Vagina (tissue), 2 donors: Measurements from ENCODE around the gene ENTPD2. TPM values are rescaled to one million over a fixed set of nuclear protein-coding genes. Genes with fewer than 3 reads are reported as not detected.

Experiments used
- DNase-seq, 2 donors: peaks; one replicate each; pipeline ENCODE4 v3.0.0-alpha.2; 2017; ENCODE audit errors: extremely low spot score in 2 of 2
- H3K27ac ChIP-seq: fragments of 200-600 bp; sonication (generic); one replicate; pipeline ENCODE4 v1.5.1; 2019
- H3K27me3 ChIP-seq: fragments of 200-600 bp; sonication (generic); one replicate; pipeline ENCODE4 v1.5.1; 2019
- H3K36me3 ChIP-seq, 2 donors: fragments of 200-600 bp; sonication (generic); one replicate each; pipeline ENCODE4 v1.5.1; 2017 to 2019
- H3K4me1 ChIP-seq: fragments of 200-600 bp; sonication (generic); one replicate; pipeline ENCODE4 v1.5.1; 2019
- H3K4me3 ChIP-seq, 2 donors: fragments of 200-600 bp; sonication (generic); 1 replicate in 1 of 2; 2 replicates in 1 of 2; pipeline ENCODE4 v1.5.1; 2016 to 2019
- H3K9me3 ChIP-seq: fragments of 200-600 bp; sonication (generic); one replicate; pipeline ENCODE4 v1.5.1; 2019
- POLR2A ChIP-seq, 2 donors: fragments of 450-650 bp; IDR thresholded peaks; one replicate each; pipeline ENCODE4 v1.6.1; 2017; ENCODE audit warnings: antibody characterized with exemption in 2 of 2, mild to moderate bottlenecking in 2 of 2, moderate library complexity in 2 of 2
- POLR2AphosphoS5 ChIP-seq, 2 donors: sonication (generic); formaldehyde crosslinking; IDR thresholded peaks; one replicate each; pipeline ENCODE4 v1.9.0; 2017; ENCODE audit warnings: antibody characterized with exemption in 2 of 2, mild to moderate bottlenecking in 2 of 2, low read depth in 1 of 2; ENCODE audit not compliant: insufficient read depth in 1 of 2
- intact Hi-C: fragments of 100-400 bp; cut with DNase I; formaldehyde crosslinking; loops from one replicate; pipeline ENCODE4 v1.15.1; 2023
- total RNA-seq: library from RNA; depleted of rRNA; stranded (reverse); fragments of >200 nt; gene quantifications from one replicate; pipeline ENCODE4 v1.2.3, GENCODE V29; 2016
- TF ChIP-seq, protein P1 (sequence below), 3 experiments: fragments of 450-650 bp in 2 of 3; fragments of 200-600 bp in 1 of 3; sonication (generic) in 1 of 3; IDR thresholded peaks; one replicate each; pipeline ENCODE4 v1.5.1; 2017 to 2019; ENCODE audit warnings: antibody characterized with exemption in 3 of 3, mild to moderate bottlenecking in 2 of 3, moderate library complexity in 2 of 3

Gene ENTPD2
- total RNA-seq, 1 donor from 2014 or later, result 4.9 TPM

GRCh38 chr9:137026384-137026783 is 27.5 kb downstream of the ENTPD2 start:
- Histone ChIP-seq H3K27me3 (no peaks in the 10 kb centered on the region), H3K9me3 (no peaks in the 10 kb centered on the region), H3K36me3 (no peaks in the 10 kb centered on the region), H3K4me1 (peaks cover 40% of the 10 kb centered on the region), H3K4me3 (no peak overlapping the region), H3K27ac (no peak overlapping the region)
- TF ChIP-seq POLR2AphosphoS5 (IDR thresholded peaks at IDR 0.05; ENCODE audit: insufficient read depth in 1 of 2, low read depth in 1 of 2) (no peak), POLR2A (IDR thresholded peaks at IDR 0.05) (no peak)
- TF ChIP-seq, protein P1, sequence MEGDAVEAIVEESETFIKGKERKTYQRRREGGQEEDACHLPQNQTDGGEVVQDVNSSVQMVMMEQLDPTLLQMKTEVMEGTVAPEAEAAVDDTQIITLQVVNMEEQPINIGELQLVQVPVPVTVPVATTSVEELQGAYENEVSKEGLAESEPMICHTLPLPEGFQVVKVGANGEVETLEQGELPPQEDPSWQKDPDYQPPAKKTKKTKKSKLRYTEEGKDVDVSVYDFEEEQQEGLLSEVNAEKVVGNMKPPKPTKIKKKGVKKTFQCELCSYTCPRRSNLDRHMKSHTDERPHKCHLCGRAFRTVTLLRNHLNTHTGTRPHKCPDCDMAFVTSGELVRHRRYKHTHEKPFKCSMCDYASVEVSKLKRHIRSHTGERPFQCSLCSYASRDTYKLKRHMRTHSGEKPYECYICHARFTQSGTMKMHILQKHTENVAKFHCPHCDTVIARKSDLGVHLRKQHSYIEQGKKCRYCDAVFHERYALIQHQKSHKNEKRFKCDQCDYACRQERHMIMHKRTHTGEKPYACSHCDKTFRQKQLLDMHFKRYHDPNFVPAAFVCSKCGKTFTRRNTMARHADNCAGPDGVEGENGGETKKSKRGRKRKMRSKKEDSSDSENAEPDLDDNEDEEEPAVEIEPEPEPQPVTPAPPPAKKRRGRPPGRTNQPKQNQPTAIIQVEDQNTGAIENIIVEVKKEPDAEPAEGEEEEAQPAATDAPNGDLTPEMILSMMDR (IDR thresholded peaks at IDR 0.05), result no peak
- intact Hi-C loops, result loop anchor here (5.0 kb wide), 1 partner anchor 84 kb away; the partner anchor contains the start of gene FBXW5
- no peak for DNase-seq

GRCh38 chr9:137025517-137025966 is 28.3 kb downstream of the ENTPD2 start:
- Histone ChIP-seq H3K4me3 (no peak overlapping the region), H3K4me1 (peaks cover 40% of the 10 kb centered on the region), H3K27me3 (no peaks in the 10 kb centered on the region), H3K27ac (no peak overlapping the region), H3K36me3 (no peaks in the 10 kb centered on the region), H3K9me3 (no peaks in the 10 kb centered on the region)
- no peak for DNase-seq
- intact Hi-C loops, result loop anchor here (5.0 kb wide), 1 partner anchor 83 kb away; the partner anchor contains the start of gene FBXW5
- TF ChIP-seq POLR2AphosphoS5 (IDR thresholded peaks at IDR 0.05; ENCODE audit: insufficient read depth in 1 of 2, low read depth in 1 of 2) (no peak), POLR2A (IDR thresholded peaks at IDR 0.05) (no peak)
- TF ChIP-seq, protein P1 (IDR thresholded peaks at IDR 0.05), result no peak

- no peak for DNase-seq
- Histone ChIP-seq H3K27ac (no peak overlapping the region), H3K4me1 (peaks cover 29% of the 10 kb centered on the region), H3K36me3 (no peaks in the 10 kb centered on the region), H3K4me3 (no peak overlapping the region), H3K27me3 (no peaks in the 10 kb centered on the region), H3K9me3 (no peaks in the 10 kb centered on the region)
- intact Hi-C loops, result no loop called here
- TF ChIP-seq POLR2AphosphoS5 (IDR thresholded peaks at IDR 0.05; ENCODE audit: insufficient read depth in 1 of 2, low read depth in 1 of 2), result no peak
- no peak for TF ChIP-seq POLR2A (IDR thresholded peaks at IDR 0.05)
- TF ChIP-seq, protein P1 (IDR thresholded peaks at IDR 0.05), result no peak
Measured at GRCh38 chr9:137023583-137023991, 30.3 kb downstream of the ENTPD2 start.

- no peak for DNase-seq
- H3K27me3 ChIP-seq, result no peaks in the 10 kb centered on the region
- H3K4me1 ChIP-seq, result peaks cover 26% of the 10 kb centered on the region
- H3K27ac ChIP-seq, result no peak overlapping the region
- H3K4me3 ChIP-seq, result no peak overlapping the region
- TF ChIP-seq POLR2A (IDR thresholded peaks at IDR 0.05), result no peak
- TF ChIP-seq, protein P1 (IDR thresholded peaks at IDR 0.05), result no peak
- no peak for TF ChIP-seq POLR2AphosphoS5 (IDR thresholded peaks at IDR 0.05; ENCODE audit: insufficient read depth in 1 of 2, low read depth in 1 of 2)
- intact Hi-C loops, result no loop called here
- no peaks in the 10 kb centered on the region for H3K36me3 ChIP-seq
- no peaks in the 10 kb centered on the region for H3K9me3 ChIP-seq
Measured at GRCh38 chr9:137023157-137023556, 30.7 kb downstream of the ENTPD2 start.

GRCh38 chr9:137022662-137023008 is 31.2 kb downstream of the ENTPD2 start:
- Histone ChIP-seq H3K4me1 (peaks cover 25% of the 10 kb centered on the region), H3K9me3 (no peaks in the 10 kb centered on the region), H3K27ac (no peak overlapping the region), H3K27me3 (no peaks in the 10 kb centered on the region), H3K36me3 (peaks cover 0 to 3% of the 10 kb centered on the region in 2 donors), H3K4me3 (no peak overlapping the region)
- TF ChIP-seq POLR2A (IDR thresholded peaks at IDR 0.05) (no peak), POLR2AphosphoS5 (IDR thresholded peaks at IDR 0.05; ENCODE audit: insufficient read depth in 1 of 2, low read depth in 1 of 2) (no peak)
- TF ChIP-seq, protein P1 (IDR thresholded peaks at IDR 0.05), result no peak
- no peak for DNase-seq
- intact Hi-C loops, result no loop called here
